Thoracic aorta (tissue), 2 donors: Measurements from ENCODE around the gene TAMALIN. TPM values are rescaled to one million over a fixed set of nuclear protein-coding genes. Genes with fewer than 3 reads are reported as not detected.

Source experiments
- ATAC-seq: fragments of 150-250 bp; one replicate; pipeline ENCODE4 v1.8.0; 2017; ENCODE audit warnings: low read depth; ENCODE audit not compliant: insufficient number of reproducible peaks, low FRiP score
- DNase-seq: peaks from one replicate; pipeline ENCODE4 v3.0.0-alpha.2; 2020; ENCODE audit warnings: low spot score
- H3K27ac ChIP-seq, 2 donors: fragments of 200-600 bp; sonication (generic); 1 replicate in 1 of 2; 2 replicates in 1 of 2; pipeline ENCODE4 v1.5.1; 2016; ENCODE audit warnings: mild to moderate bottlenecking in 2 of 2, moderate library complexity in 2 of 2
- H3K27me3 ChIP-seq: fragments of 200-600 bp; sonication (generic); replicated peaks from 2 replicates; pipeline ENCODE4 v1.6.0; 2016; ENCODE audit warnings: mild to moderate bottlenecking; ENCODE audit not compliant: insufficient read depth
- H3K36me3 ChIP-seq: fragments of 200-600 bp; sonication (generic); one replicate; pipeline ENCODE4 v1.5.1; 2016
- H3K4me1 ChIP-seq, 2 donors: fragments of 200-600 bp; sonication (generic); 1 replicate in 1 of 2; 2 replicates in 1 of 2; pipeline versions ENCODE4 v1.5.1 to v1.6.0; 2016; ENCODE audit warnings: low read depth in 2 of 2, mild to moderate bottlenecking in 1 of 2; ENCODE audit not compliant: control insufficient read depth in 1 of 2
- H3K4me3 ChIP-seq: fragments of 200-600 bp; sonication (generic); 2 replicates; pipeline ENCODE4 v1.5.1; 2016; ENCODE audit warnings: mild to moderate bottlenecking
- H3K9me3 ChIP-seq: fragments of 200-600 bp; sonication (generic); 2 replicates; pipeline ENCODE4 v1.5.1; 2016
- CTCF ChIP-seq: fragments of 200-600 bp; sonication (generic); IDR thresholded peaks from one replicate; pipeline ENCODE4 v1.5.1; 2019; ENCODE audit warnings: antibody characterized with exemption
- total RNA-seq, 2 donors: library from RNA; depleted of rRNA; stranded (reverse); fragments of >200 nt; gene quantifications; one replicate each; pipeline versions ENCODE4 v1.1.0 to v1.2.3, GENCODE V29; 2016

Gene TAMALIN
- total RNA-seq, 2 donors from 2014 or later, result 17.0 to 21.9 TPM

- DNase-seq (no peak), ATAC-seq (no peak)
- Histone ChIP-seq H3K4me1 (peaks cover 3 to 4% of the 10 kb centered on the region in 2 donors), H3K4me3 (no peak overlapping the region), H3K36me3 (no peaks in the 10 kb centered on the region), H3K9me3 (no peaks in the 10 kb centered on the region), H3K27ac (no peak overlapping the region), H3K27me3 (no peaks in the 10 kb centered on the region)
- no peak for TF ChIP-seq CTCF
Measured at GRCh38 chr12:52015532-52016041, 8.8 kb downstream of the TAMALIN start.

- no peak for TF ChIP-seq CTCF
- Histone ChIP-seq H3K4me3 (no peak overlapping the region), H3K9me3 (no peaks in the 10 kb centered on the region), H3K4me1 (peaks cover 0 to 5% of the 10 kb centered on the region in 2 donors), H3K36me3 (no peaks in the 10 kb centered on the region), H3K27me3 (no peaks in the 10 kb centered on the region), H3K27ac (no peak overlapping the region)
- DNase-seq (no peak), ATAC-seq (no peak)
Measured at GRCh38 chr12:52018433-52019112, 11.8 kb downstream of the TAMALIN start.

GRCh38 chr12:52019113-52019770, 12.5 kb downstream of the TAMALIN start:
- peaks cover 4 to 11% of the 10 kb centered on the region in 2 donors for H3K4me1 ChIP-seq
- H3K27me3 ChIP-seq, result no peaks in the 10 kb centered on the region
- TF ChIP-seq CTCF, result no peak
- no peaks in the 10 kb centered on the region for H3K36me3 ChIP-seq
- H3K4me3 ChIP-seq, result no peak overlapping the region
- H3K27ac ChIP-seq, result no peak overlapping the region
- no peaks in the 10 kb centered on the region for H3K9me3 ChIP-seq
- ATAC-seq (no peak), DNase-seq (no peak)

- no peak for DNase-seq
- no peak overlapping the region for H3K27ac ChIP-seq
- H3K27me3 ChIP-seq, result no peaks in the 10 kb centered on the region
- peaks cover 11 to 14% of the 10 kb centered on the region in 2 donors for H3K4me1 ChIP-seq
- no peaks in the 10 kb centered on the region for H3K9me3 ChIP-seq
- no peak for ATAC-seq
- TF ChIP-seq CTCF, result peak; percentile 48
- no peaks in the 10 kb centered on the region for H3K36me3 ChIP-seq
- H3K4me3 ChIP-seq, result no peak overlapping the region
Measured at GRCh38 chr12:52020539-52021336, 14.0 kb downstream of the TAMALIN start.

- peaks cover 16 to 23% of the 10 kb centered on the region in 2 donors for H3K4me1 ChIP-seq
- DNase-seq (no peak), ATAC-seq (no peak)
Measured at GRCh38 chr12:52022841-52023181, 16.1 kb downstream of the TAMALIN start.

More at GRCh38 chr12:52022841-52023181, 16.1 kb downstream of the TAMALIN start:
- TF ChIP-seq CTCF, result no peak
- H3K27ac ChIP-seq, result no peak overlapping the region
- H3K36me3 ChIP-seq, result no peaks in the 10 kb centered on the region
- H3K27me3 ChIP-seq, result no peaks in the 10 kb centered on the region
- H3K4me3 ChIP-seq, result peak overlapping the region; percentile 73
- H3K9me3 ChIP-seq, result no peaks in the 10 kb centered on the region
